ENCODE measurements around the gene CAMK1G. TPM values are rescaled to one million over a fixed set of nuclear protein-coding genes. Genes with fewer than 3 reads are reported as not detected.

The CAMK1G gene
- total and polyA plus RNA-seq, 9 of the 15 experiments (the other 6 are each of a cell fraction or from before 2014, with no cell fraction given): not detected

DNA sequence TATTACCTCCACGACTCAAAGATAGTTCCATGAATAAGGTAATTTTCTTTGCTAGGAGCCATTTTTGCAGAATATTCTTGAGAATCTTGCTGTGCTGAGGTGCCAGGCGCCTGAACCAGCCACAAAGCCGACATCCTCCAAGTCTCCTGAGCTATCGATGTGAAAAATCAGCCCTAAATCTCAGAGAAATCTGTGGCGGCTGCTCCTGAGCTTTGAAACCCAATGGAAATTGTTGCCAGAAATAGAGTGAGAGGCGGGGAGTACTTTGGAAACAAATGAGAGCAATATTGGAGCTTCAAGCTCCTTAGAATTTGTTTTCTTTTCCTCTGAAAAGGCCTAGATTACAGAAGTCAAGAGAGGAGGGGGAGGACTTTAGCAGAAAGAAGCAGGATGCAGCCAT is 6.3 kb downstream of the CAMK1G start:
- Histone ChIP-seq H3K79me2 (ENCODE audit: control insufficient read depth, insufficient read depth, low read length) (no peaks in the 10 kb centered on the region), H3K27me3 (ENCODE audit: control insufficient read depth in 2 of 2, insufficient read depth in 2 of 2, low read length in 2 of 2) (peaks cover 22 to 37% of the 10 kb centered on the region in 2 experiments; a peak in 4 of 5 replicates), H3K36me3 (ENCODE audit: control insufficient read depth, insufficient read depth, low read length) (no peaks in the 10 kb centered on the region), H3K27ac (ENCODE audit: extremely low read depth, low read depth, low read length) (no peak overlapping the region), H3K9ac (ENCODE audit: insufficient read depth in 1 of 2, low read depth in 2 of 2, low read length in 2 of 2) (no peak overlapping the region), H4K20me1 (replicated peaks; ENCODE audit: control insufficient read depth, insufficient read depth, low read length) (no peaks in the 10 kb centered on the region), H3K4me2 (ENCODE audit: insufficient read depth, low read length) (no peak overlapping the region), H2AFZ (ENCODE audit: low read depth, low read length) (no peak overlapping the region), H3K9me1 (ENCODE audit: control insufficient read depth, insufficient read depth, low read length) (no peaks in the 10 kb centered on the region), H3K9me3 (replicated peaks; ENCODE audit: control insufficient read depth, insufficient read depth, low read depth, low read length) (no peaks in the 10 kb centered on the region), H3K4me1 (replicated peaks in 1 of 2; ENCODE audit: control insufficient read depth in 2 of 2, insufficient read depth in 2 of 2, low read length in 2 of 2) (peaks cover 0 to 3% of the 10 kb centered on the region in 2 experiments; a peak in 1 of 5 replicates), H3K4me3 (no peak overlapping the region)
- no peak for ATAC-seq
- TF ChIP-seq, protein P1, sequence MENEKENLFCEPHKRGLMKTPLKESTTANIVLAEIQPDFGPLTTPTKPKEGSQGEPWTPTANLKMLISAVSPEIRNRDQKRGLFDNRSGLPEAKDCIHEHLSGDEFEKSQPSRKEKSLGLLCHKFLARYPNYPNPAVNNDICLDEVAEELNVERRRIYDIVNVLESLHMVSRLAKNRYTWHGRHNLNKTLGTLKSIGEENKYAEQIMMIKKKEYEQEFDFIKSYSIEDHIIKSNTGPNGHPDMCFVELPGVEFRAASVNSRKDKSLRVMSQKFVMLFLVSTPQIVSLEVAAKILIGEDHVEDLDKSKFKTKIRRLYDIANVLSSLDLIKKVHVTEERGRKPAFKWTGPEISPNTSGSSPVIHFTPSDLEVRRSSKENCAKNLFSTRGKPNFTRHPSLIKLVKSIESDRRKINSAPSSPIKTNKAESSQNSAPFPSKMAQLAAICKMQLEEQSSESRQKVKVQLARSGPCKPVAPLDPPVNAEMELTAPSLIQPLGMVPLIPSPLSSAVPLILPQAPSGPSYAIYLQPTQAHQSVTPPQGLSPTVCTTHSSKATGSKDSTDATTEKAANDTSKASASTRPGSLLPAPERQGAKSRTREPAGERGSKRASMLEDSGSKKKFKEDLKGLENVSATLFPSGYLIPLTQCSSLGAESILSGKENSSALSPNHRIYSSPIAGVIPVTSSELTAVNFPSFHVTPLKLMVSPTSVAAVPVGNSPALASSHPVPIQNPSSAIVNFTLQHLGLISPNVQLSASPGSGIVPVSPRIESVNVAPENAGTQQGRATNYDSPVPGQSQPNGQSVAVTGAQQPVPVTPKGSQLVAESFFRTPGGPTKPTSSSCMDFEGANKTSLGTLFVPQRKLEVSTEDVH (IDR thresholded peaks at IDR 0.05; ENCODE audit: low read depth, partially characterized antibody): no peak
- TF ChIP-seq NUFIP1 (IDR thresholded peaks at IDR 0.05; ENCODE audit: partially characterized antibody) (no peak), ZNF165 (CRISPR knock-in tag; IDR thresholded peaks at IDR 0.05; ENCODE audit: borderline replicate concordance) (no peak), NCOA1 (IDR thresholded peaks at IDR 0.05; ENCODE audit: low read depth) (no peak), ZNF785 (CRISPR knock-in tag; IDR thresholded peaks at IDR 0.05) (no peak), SMAD3 (CRISPR knock-in tag; conservative IDR thresholded peaks at IDR 0.05) (no peak), MBD2 (IDR thresholded peaks at IDR 0.05; ENCODE audit: borderline replicate concordance, low read depth) (no peak), ZNF696 (CRISPR knock-in tag; conservative IDR thresholded peaks at IDR 0.05) (no peak), KLF6 (CRISPR knock-in tag; IDR thresholded peaks at IDR 0.05; ENCODE audit: borderline replicate concordance) (no peak), KAT7 (CRISPR knock-in tag; IDR thresholded peaks at IDR 0.05; ENCODE audit: borderline replicate concordance) (no peak), GATA2 (CRISPR knock-in tag; IDR thresholded peaks at IDR 0.05) (no peak), BCOR (IDR thresholded peaks at IDR 0.05) (no peak)
- TF ChIP-seq, protein P2, sequence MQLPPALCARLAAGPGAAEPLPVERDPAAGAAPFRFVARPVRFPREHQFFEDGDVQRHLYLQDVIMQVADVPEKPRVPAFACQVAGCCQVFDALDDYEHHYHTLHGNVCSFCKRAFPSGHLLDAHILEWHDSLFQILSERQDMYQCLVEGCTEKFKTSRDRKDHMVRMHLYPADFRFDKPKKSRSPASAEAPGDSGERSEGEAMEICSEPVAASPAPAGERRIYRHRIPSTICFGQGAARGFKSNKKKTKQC (CRISPR knock-in tag; IDR thresholded peaks at IDR 0.05): no peak
- TF ChIP-seq, protein P3, sequence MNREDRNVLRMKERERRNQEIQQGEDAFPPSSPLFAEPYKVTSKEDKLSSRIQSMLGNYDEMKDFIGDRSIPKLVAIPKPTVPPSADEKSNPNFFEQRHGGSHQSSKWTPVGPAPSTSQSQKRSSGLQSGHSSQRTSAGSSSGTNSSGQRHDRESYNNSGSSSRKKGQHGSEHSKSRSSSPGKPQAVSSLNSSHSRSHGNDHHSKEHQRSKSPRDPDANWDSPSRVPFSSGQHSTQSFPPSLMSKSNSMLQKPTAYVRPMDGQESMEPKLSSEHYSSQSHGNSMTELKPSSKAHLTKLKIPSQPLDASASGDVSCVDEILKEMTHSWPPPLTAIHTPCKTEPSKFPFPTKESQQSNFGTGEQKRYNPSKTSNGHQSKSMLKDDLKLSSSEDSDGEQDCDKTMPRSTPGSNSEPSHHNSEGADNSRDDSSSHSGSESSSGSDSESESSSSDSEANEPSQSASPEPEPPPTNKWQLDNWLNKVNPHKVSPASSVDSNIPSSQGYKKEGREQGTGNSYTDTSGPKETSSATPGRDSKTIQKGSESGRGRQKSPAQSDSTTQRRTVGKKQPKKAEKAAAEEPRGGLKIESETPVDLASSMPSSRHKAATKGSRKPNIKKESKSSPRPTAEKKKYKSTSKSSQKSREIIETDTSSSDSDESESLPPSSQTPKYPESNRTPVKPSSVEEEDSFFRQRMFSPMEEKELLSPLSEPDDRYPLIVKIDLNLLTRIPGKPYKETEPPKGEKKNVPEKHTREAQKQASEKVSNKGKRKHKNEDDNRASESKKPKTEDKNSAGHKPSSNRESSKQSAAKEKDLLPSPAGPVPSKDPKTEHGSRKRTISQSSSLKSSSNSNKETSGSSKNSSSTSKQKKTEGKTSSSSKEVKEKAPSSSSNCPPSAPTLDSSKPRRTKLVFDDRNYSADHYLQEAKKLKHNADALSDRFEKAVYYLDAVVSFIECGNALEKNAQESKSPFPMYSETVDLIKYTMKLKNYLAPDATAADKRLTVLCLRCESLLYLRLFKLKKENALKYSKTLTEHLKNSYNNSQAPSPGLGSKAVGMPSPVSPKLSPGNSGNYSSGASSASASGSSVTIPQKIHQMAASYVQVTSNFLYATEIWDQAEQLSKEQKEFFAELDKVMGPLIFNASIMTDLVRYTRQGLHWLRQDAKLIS (CRISPR knock-in tag; IDR thresholded peaks at IDR 0.05): no peak
- no peak for FAIRE-seq
- WGBS (ENCODE audit: insufficient coverage, low coverage, missing lambda C conversion rate): 0% methylated on average over 6 of the region's 6 CpGs
- CTCF ChIA-PET (ENCODE audit: low intra/inter-chr PET ratio): interaction anchor here (0.6 kb wide), 1 partner anchor 27 kb away, joined by 5 read pairs; no protein-coding TSS in a partner anchor
- POLR2A ChIA-PET: interaction anchor here (0.6 to 1.8 kb wide), 4 partner anchors 16 to 245 kb away, joined by 3 to 5 read pairs (median 3); no protein-coding TSS in a partner anchor
- in situ Hi-C loops (cut with MboI) (loop anchor here (25.0 kb wide), 1 partner anchor 397 kb away; no protein-coding TSS in a partner anchor), intact Hi-C loops (cut with micrococcal nuclease) (loop anchor here (10.0 kb wide), 1 partner anchor 405 kb away; no protein-coding TSS in a partner anchor)
- BruUV-seq (replicated peaks): no TSS peak
- DNase-seq (ENCODE audit: extremely low read depth in 1 of 4, low spot score in 3 of 4): no peak
